PC-9 (cell line): Measurements from ENCODE around the gene HMGN3. TPM values are rescaled to one million over a fixed set of nuclear protein-coding genes. Genes with fewer than 3 reads are reported as not detected.

Experiments used
- BruUV-seq: library from RNA; stranded (reverse); fragments of 400-500 nt; replicated peaks from 2 replicates; lab custom pipeline; 2021; lab: Mats Ljungman, UMichigan
- CTCF ChIA-PET: fragments of 300-600 bp; sonication (Branson Sonifier 250); formaldehyde crosslinking; loops from one replicate; lab custom pipeline; 2022; ENCODE audit warnings: antibody characterized with exemption; lab: Charles Lee
- POLR2A ChIA-PET: fragments of 300-600 bp; sonication (Branson Sonifier 250); formaldehyde crosslinking; loops from one replicate; lab custom pipeline; 2022; ENCODE audit warnings: antibody characterized with exemption; ENCODE audit not compliant: unreplicated experiment; lab: Charles Lee
- DNase-seq, 2 experiments: peaks; one replicate each; pipeline versions ENCODE4 v3.0.0 to v3.0.0-alpha.2; 2015 to 2022; ENCODE audit warnings: mixed read lengths in 1 of 2
- H2AFZ ChIP-seq: fragments of 200-600 bp; sonication (generic); 2 replicates; pipeline ENCODE4 v1.8.1; 2017; ENCODE audit warnings: antibody characterized with exemption
- H3F3A ChIP-seq: fragments of 200-600 bp; sonication (generic); 2 replicates; pipeline ENCODE4 v1.8.1; 2017; ENCODE audit warnings: antibody characterized with exemption, mild to moderate bottlenecking, low read depth; ENCODE audit not compliant: insufficient read depth
- H3K27ac ChIP-seq: fragments of 200-600 bp; sonication (generic); 2 replicates; pipeline ENCODE4 v1.6.1; 2016; ENCODE audit warnings: mixed run types
- H3K27me3 ChIP-seq: fragments of 200-600 bp; sonication (generic); 2 replicates; pipeline ENCODE4 v1.6.1; 2016; ENCODE audit warnings: low read depth, mixed run types; ENCODE audit not compliant: insufficient read depth
- H3K36me3 ChIP-seq: fragments of 200-600 bp; sonication (generic); 2 replicates; pipeline ENCODE4 v1.6.1; 2016; ENCODE audit warnings: low read depth, mixed run types
- H3K4me1 ChIP-seq: fragments of 200-600 bp; sonication (generic); replicated peaks from 2 replicates; pipeline ENCODE4 v1.6.1; 2016; ENCODE audit warnings: mixed run types; ENCODE audit not compliant: insufficient read depth
- H3K4me2 ChIP-seq: fragments of 200-600 bp; sonication (generic); 2 replicates; pipeline ENCODE4 v1.6.1; 2017; ENCODE audit warnings: mixed run types
- H3K4me3 ChIP-seq: fragments of 200-600 bp; sonication (generic); 2 replicates; pipeline ENCODE4 v1.6.1; 2016; ENCODE audit warnings: mixed run types
- H3K79me2 ChIP-seq: fragments of 200-600 bp; sonication (generic); 2 replicates; pipeline ENCODE4 v1.6.1; 2017; ENCODE audit warnings: low read depth, mixed run types
- H3K9me2 ChIP-seq: fragments of 200-600 bp; sonication (generic); 2 replicates; pipeline ENCODE4 v1.8.1; 2017; ENCODE audit warnings: mild to moderate bottlenecking; ENCODE audit not compliant: insufficient read depth
- H3K9me3 ChIP-seq: fragments of 200-600 bp; sonication (generic); 2 replicates; pipeline ENCODE4 v1.8.1; 2016; ENCODE audit warnings: low read depth; ENCODE audit not compliant: insufficient read depth
- H4K20me1 ChIP-seq: fragments of 200-600 bp; sonication (generic); 2 replicates; pipeline ENCODE4 v1.8.1; 2017; ENCODE audit not compliant: insufficient read depth
- EZH2 ChIP-seq: fragments of 200-600 bp; sonication (generic); IDR thresholded peaks from 2 replicates; pipeline ENCODE4 v1.8.0; 2017; ENCODE audit warnings: antibody characterized with exemption, low read depth
- intact Hi-C: fragments of 100-400 bp; cut with micrococcal nuclease; formaldehyde crosslinking; loops from one replicate; pipeline ENCODE4 v1.10.0; 2022; ENCODE audit not compliant: unreplicated experiment
- total RNA-seq: library from RNA; stranded (reverse); gene quantifications from 2 replicates; pipeline ENCODE4 v1.2.3, GENCODE V29; 2021
- TF ChIP-seq, protein P1 (sequence below): fragments of 200-600 bp; sonication (generic); conservative IDR thresholded peaks from 2 replicates; pipeline ENCODE4 v1.6.1; 2017; ENCODE audit warnings: mixed run types, antibody characterized with exemption, mild to moderate bottlenecking, moderate library complexity

The HMGN3 gene
- total RNA-seq, 1 experiment from 2014 or later, result 62.3 TPM

DNA sequence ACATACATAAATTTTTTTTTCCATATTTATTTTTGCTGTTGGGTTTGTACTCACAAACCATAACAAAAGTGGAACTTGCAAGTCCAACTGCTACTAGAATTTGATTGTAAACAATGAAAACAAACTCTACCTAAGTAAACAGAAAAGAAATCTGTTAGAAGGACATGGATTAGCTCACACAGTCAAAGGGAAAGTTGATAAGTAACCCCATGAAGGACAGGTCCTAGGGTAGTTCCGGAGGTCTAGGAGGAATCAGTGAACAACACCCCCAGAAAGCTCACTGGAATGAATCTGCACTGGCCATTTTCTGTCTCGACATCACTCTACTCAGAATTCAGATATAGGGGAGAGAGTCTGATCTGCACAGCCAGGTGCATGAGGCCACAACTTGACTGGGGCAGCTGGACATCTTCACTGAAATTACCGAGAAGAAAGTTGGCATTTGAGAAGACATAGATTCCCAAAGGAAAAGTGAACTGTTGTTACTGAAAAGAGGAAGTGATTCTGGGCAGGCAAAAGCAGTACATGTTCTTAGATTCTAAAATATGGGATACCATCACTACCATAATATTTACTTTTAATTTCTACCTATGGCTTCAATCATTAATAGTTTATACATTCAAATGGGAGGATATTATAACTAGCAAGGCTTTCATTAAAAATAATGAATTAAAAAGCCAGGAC lies 76.4 kb downstream of the HMGN3 start:
- Histone ChIP-seq H4K20me1 (no peaks in the 10 kb centered on the region), H3K9me2 (no peaks in the 10 kb centered on the region), H3K27ac (no peak overlapping the region), H3K4me2 (no peak overlapping the region), H2AFZ (no peak overlapping the region), H3K4me1 (no peaks in the 10 kb centered on the region), H3K27me3 (no peaks in the 10 kb centered on the region), H3K4me3 (no peak overlapping the region), H3K9me3 (no peaks in the 10 kb centered on the region), H3K79me2 (no peaks in the 10 kb centered on the region), H3F3A (no peaks in the 10 kb centered on the region), H3K36me3 (no peaks in the 10 kb centered on the region)
- CTCF ChIA-PET, result no interaction called here
- intact Hi-C loops, result no loop called here
- TF ChIP-seq, protein P1, sequence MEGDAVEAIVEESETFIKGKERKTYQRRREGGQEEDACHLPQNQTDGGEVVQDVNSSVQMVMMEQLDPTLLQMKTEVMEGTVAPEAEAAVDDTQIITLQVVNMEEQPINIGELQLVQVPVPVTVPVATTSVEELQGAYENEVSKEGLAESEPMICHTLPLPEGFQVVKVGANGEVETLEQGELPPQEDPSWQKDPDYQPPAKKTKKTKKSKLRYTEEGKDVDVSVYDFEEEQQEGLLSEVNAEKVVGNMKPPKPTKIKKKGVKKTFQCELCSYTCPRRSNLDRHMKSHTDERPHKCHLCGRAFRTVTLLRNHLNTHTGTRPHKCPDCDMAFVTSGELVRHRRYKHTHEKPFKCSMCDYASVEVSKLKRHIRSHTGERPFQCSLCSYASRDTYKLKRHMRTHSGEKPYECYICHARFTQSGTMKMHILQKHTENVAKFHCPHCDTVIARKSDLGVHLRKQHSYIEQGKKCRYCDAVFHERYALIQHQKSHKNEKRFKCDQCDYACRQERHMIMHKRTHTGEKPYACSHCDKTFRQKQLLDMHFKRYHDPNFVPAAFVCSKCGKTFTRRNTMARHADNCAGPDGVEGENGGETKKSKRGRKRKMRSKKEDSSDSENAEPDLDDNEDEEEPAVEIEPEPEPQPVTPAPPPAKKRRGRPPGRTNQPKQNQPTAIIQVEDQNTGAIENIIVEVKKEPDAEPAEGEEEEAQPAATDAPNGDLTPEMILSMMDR, result no peak
- TF ChIP-seq EZH2, result no peak
- DNase-seq, result no peak
- BruUV-seq, result no TSS peak
- POLR2A ChIA-PET, result interaction anchor here (0.6 kb wide), 1 partner anchor 42 kb away, joined by 3 read pairs; no protein-coding TSS in a partner anchor

DNA sequence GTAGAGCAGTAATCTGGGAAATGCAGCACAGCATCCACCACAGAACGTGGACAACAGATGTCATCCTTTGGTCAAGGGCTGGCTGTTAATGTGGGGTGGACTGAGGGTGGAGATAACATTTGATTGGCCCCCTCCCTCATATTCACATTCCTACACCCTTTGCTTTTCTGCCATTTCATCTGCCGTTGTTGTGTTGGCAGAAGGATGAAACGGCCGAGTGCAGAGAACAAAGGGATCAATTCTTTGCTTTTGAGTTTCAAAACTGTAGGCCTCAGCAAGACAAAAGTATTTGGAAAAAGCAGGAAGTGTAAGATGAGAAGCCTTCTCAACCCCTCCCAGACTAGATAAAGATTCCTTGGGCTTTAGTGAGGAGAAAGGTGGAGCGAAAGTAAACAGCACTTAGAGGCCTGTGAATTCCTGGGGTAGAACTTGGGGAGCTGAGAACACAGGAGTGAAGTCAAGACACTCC lies 82.2 kb downstream of the HMGN3 start:
- BruUV-seq, result no TSS peak
- TF ChIP-seq, protein P1, result no peak
- TF ChIP-seq EZH2, result no peak
- intact Hi-C loops, result no loop called here
- H3F3A ChIP-seq, result no peaks in the 10 kb centered on the region
- no peaks in the 10 kb centered on the region for H3K4me1 ChIP-seq
- no peaks in the 10 kb centered on the region for H3K36me3 ChIP-seq
- no peak overlapping the region for H3K4me3 ChIP-seq
- no peaks in the 10 kb centered on the region for H3K79me2 ChIP-seq
- H3K9me3 ChIP-seq, result no peaks in the 10 kb centered on the region
- H2AFZ ChIP-seq, result 0 out of 2 replicates have a peak overlapping the region, but pooled peaks have one; percentile 27
- POLR2A ChIA-PET, result interaction anchor here (0.6 kb wide), 1 partner anchor 37 kb away, joined by 10 read pairs; no protein-coding TSS in a partner anchor
- no peak for DNase-seq
- no peak overlapping the region for H3K27ac ChIP-seq
- no peak overlapping the region for H3K4me2 ChIP-seq
- H3K27me3 ChIP-seq, result no peaks in the 10 kb centered on the region
- H4K20me1 ChIP-seq, result no peaks in the 10 kb centered on the region
- no peaks in the 10 kb centered on the region for H3K9me2 ChIP-seq
- CTCF ChIA-PET, result no interaction called here

Other genes with a start within 250 kb of the HMGN3 start
- 20.6 and 29.0 TPM in 2 replicates for gene PHIP, start 156.4 kb downstream of the HMGN3 start, total RNA-seq